Body of pancreas (tissue), 4 donors: Measurements from ENCODE around the gene DFFA. TPM values are rescaled to one million over a fixed set of nuclear protein-coding genes. Genes with fewer than 3 reads are reported as not detected.

Experiments
- ATAC-seq: fragments of 150-250 bp; one replicate; pipeline ENCODE4 v1.9.1; 2016
- DNase-seq, 4 donors: peaks; one replicate each; pipeline ENCODE4 v3.0.0-alpha.2; 2019
- H3K27ac ChIP-seq, 4 donors: fragments of 200-600 bp; sonication (generic); 1 replicate in 3 of 4; 2 replicates in 1 of 4; pipeline versions ENCODE4 v1.5.1 to v1.6.1; 2016 to 2019; ENCODE audit warnings: mild to moderate bottlenecking in 1 of 4, mixed read lengths in 1 of 4, moderate library complexity in 1 of 4
- H3K27me3 ChIP-seq, 2 donors: fragments of 200-600 bp; sonication (generic); one replicate each; pipeline ENCODE4 v1.6.0; 2016; ENCODE audit warnings: mild to moderate bottlenecking in 1 of 2
- H3K36me3 ChIP-seq, 2 donors: fragments of 200-600 bp; sonication (generic); replicated peaks in 1 of 2; 2 replicates each; pipeline ENCODE4 v1.5.1; 2016; ENCODE audit warnings: low read depth in 2 of 2; ENCODE audit not compliant: insufficient read depth in 1 of 2
- H3K4me1 ChIP-seq: fragments of 200-600 bp; sonication (generic); one replicate; pipeline ENCODE4 v1.6.0; 2016
- H3K4me3 ChIP-seq, 2 donors: fragments of 200-600 bp; sonication (generic); 1 replicate in 1 of 2; 2 replicates in 1 of 2; pipeline ENCODE4 v1.5.1; 2016 to 2019
- H3K9me3 ChIP-seq, 3 donors: fragments of 200-600 bp; sonication (generic); 1 replicate in 2 of 3; 2 replicates in 1 of 3; pipeline ENCODE4 v1.5.1; 2016
- POLR2A ChIP-seq, 3 donors: fragments of 450-650 bp; IDR thresholded peaks; one replicate each; pipeline ENCODE4 v1.6.1; 2016; ENCODE audit warnings: antibody characterized with exemption in 3 of 3, mild to moderate bottlenecking in 2 of 3
- WGBS, 2 donors: methylation state at CpG; one replicate each; pipeline ENCODE4 v1.1.5; 2017; 5-methylcytosine and 5-hydroxymethylcytosine counted together
- intact Hi-C: fragments of 100-400 bp; cut with DNase I; formaldehyde crosslinking; loops from one replicate; pipeline ENCODE4 v1.15.1; 2023
- total RNA-seq, 2 donors: library from RNA; depleted of rRNA; stranded (reverse); fragments of >200 nt; gene quantifications; one replicate each; pipeline ENCODE4 v1.1.0, GENCODE V29; 2016
- TF ChIP-seq, protein P1 (sequence below), 7 experiments: fragments of 450-650 bp in 4 of 7; fragments of 200-600 bp in 3 of 7; sonication (generic) in 3 of 7; IDR thresholded peaks; one replicate each; pipeline ENCODE4 v1.5.1; 2016 to 2019; ENCODE audit warnings: antibody characterized with exemption in 7 of 7

Gene DFFA
- total RNA-seq, 2 donors from 2014 or later: 13.5 TPM

DNA sequence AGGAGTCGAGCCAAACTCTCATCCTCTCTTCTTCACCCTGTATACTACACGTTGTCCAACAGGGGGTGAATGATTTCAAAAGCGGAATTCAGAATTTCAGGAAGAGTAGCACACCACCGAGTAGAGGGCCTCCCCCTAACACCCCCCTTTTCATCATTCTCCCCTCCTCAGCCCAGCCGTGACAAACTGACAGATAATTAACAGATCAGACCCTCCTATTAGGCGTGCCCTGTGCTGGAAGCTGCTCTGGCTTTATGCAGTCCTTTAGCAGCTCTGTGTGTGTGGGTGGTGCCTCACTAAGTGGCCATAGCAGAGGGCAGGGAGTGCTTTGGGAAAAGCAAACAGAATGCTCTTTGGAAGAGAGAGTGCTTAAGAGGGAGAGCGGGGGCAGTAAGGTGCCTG, 46.7 kb upstream of the DFFA start:
- Histone ChIP-seq H3K9me3 (no peaks in the 10 kb centered on the region), H3K27me3 (no peaks in the 10 kb centered on the region), H3K4me1 (peaks cover 40% of the 10 kb centered on the region), H3K4me3 (no peak overlapping the region), H3K36me3 (no peaks in the 10 kb centered on the region), H3K27ac (no peak overlapping the region)
- intact Hi-C loops: no loop called here
- TF ChIP-seq, protein P1, sequence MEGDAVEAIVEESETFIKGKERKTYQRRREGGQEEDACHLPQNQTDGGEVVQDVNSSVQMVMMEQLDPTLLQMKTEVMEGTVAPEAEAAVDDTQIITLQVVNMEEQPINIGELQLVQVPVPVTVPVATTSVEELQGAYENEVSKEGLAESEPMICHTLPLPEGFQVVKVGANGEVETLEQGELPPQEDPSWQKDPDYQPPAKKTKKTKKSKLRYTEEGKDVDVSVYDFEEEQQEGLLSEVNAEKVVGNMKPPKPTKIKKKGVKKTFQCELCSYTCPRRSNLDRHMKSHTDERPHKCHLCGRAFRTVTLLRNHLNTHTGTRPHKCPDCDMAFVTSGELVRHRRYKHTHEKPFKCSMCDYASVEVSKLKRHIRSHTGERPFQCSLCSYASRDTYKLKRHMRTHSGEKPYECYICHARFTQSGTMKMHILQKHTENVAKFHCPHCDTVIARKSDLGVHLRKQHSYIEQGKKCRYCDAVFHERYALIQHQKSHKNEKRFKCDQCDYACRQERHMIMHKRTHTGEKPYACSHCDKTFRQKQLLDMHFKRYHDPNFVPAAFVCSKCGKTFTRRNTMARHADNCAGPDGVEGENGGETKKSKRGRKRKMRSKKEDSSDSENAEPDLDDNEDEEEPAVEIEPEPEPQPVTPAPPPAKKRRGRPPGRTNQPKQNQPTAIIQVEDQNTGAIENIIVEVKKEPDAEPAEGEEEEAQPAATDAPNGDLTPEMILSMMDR (IDR thresholded peaks at IDR 0.05): no peak
- TF ChIP-seq POLR2A (IDR thresholded peaks at IDR 0.05): no peak
- WGBS, 2 donors: 53 to 58% methylated on average over 7 of the region's 7 CpGs
- DNase-seq: peak in 1 of 4 donors; percentile 31
- no peak for ATAC-seq

DNA sequence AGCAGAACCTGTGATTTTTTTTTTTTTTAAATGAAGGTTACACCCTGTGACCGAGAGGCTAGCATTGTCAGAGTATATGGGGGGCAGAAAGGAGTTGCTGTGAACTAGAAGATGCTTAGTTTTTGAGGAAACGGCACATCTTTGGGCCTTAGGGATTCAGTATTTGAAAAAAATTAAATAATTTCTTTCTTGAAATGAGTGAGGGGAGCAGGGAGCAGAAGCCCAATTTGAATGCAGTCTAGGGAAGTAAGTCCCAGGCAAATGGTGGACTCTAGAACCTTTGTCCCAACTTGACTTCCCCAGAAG, 45.3 kb upstream of the DFFA start:
- 84 to 85% methylated on average over 2 of the region's 2 CpGs for WGBS, 2 donors

DNA sequence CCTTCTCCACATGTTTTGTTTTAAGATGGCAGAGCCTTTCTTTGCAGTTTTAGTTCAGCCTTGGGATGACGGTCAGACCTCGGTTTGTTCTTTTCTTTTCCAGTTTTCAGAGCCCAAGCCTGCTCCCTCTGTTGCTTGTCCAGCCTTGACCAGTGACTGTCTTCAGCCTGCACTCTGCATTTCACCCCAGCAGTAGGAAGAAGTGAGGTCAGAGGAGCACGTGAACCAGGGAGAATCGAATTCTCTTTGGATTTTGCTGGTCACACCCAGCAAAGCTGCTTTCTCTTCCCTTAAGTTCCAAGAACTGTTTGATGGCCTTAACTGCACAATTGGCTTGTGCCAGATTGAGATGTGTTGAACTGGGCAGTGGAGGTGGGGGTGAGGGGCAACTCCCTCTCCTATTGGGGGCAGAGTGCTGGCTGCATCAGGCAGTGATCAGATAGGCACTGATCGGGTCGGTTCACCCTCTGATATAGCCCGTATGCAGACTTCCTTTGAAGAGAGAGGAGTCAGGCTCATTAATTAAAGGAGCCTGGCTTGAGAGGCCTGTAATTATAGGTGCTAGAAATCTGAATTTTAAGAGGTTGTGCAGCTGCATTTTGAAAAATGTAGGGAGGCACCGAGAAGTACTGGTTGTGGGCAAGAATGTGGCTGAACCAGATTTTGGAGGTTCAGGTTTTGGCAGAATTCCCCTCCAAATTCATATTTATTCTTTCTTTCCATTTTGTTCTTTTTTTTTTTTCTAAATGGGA, 44.8 kb upstream of the DFFA start:
- 58 to 63% methylated on average over 8 of the region's 8 CpGs for WGBS, 2 donors
- intact Hi-C loops: no loop called here
- Histone ChIP-seq H3K4me3 (no peak overlapping the region), H3K27me3 (no peaks in the 10 kb centered on the region), H3K36me3 (no peaks in the 10 kb centered on the region), H3K9me3 (no peaks in the 10 kb centered on the region), H3K4me1 (peaks cover 21% of the 10 kb centered on the region), H3K27ac (peak overlapping the region in 1 of 4 donors; percentile 23)
- ATAC-seq (no peak), DNase-seq (no peak)
- TF ChIP-seq POLR2A (IDR thresholded peaks at IDR 0.05): no peak
- TF ChIP-seq, protein P1 (IDR thresholded peaks at IDR 0.05): no peak

More for the DNA sequence above, 45.3 kb upstream of the DFFA start:
- ATAC-seq: no peak
- no peak for TF ChIP-seq POLR2A (IDR thresholded peaks at IDR 0.05)
- TF ChIP-seq, protein P1 (IDR thresholded peaks at IDR 0.05): no peak
- DNase-seq: no peak
- no peak overlapping the region for H3K4me3 ChIP-seq
- H3K27me3 ChIP-seq: no peaks in the 10 kb centered on the region
- no peaks in the 10 kb centered on the region for H3K9me3 ChIP-seq
- no peaks in the 10 kb centered on the region for H3K36me3 ChIP-seq
- peaks cover 26% of the 10 kb centered on the region for H3K4me1 ChIP-seq
- intact Hi-C loops: no loop called here
- H3K27ac ChIP-seq: no peak overlapping the region

DNA sequence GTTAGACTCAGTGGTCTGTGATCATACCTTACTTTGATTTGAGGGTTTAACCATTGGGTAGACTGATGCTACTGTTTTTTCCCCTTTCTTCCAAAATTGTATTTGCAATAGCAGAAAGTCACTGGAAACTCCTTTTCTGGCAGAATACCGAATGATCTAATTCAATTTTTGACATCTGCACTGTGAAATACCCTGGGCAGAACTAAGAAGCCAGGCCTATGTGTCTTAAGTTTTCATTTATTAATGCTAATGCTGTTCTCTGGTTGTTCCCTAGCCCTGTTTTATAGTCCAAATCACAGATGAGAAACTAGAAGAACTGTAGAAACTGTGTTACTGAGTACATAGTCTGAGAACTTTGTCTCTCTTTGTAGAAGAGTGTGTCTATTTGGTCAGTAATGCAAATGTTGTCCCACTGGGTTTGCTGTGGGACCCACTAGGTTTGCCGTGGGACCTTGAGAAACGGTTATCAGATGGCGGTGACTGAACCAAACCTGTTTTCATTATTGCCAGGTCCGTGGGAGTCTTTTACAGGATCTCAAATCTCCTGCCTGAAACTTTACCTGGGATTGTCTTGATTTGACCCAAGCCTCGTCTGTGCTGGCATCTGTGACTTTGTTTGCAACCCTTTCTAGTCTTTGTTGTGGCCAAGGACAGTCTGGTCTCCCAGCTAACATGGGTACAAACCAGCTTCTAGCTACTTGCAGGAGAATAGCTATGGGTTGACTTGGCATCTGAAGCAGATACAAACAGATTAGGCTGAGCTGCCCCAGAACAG, 43.8 kb upstream of the DFFA start:
- Histone ChIP-seq H3K4me1 (peaks cover 22% of the 10 kb centered on the region), H3K36me3 (no peaks in the 10 kb centered on the region), H3K9me3 (no peaks in the 10 kb centered on the region), H3K4me3 (no peak overlapping the region), H3K27me3 (no peaks in the 10 kb centered on the region), H3K27ac (peak overlapping the region in 1 of 4 donors; percentile 23)
- no peak for ATAC-seq
- WGBS, 2 donors: 30 to 31% methylated on average over 5 to 6 of the region's 6 CpGs
- intact Hi-C loops: no loop called here
- TF ChIP-seq, protein P1 (IDR thresholded peaks at IDR 0.05): no peak
- TF ChIP-seq POLR2A (IDR thresholded peaks at IDR 0.05): no peak
- DNase-seq: no peak
